ENCODE results near the gene WDR73.

- no peak for TF ChIP-seq CTCF (IDR thresholded peaks at IDR 0.05; ENCODE audit: low read depth, low read length, missing input control)
- no peak for TF ChIP-seq RAD21 (IDR thresholded peaks at IDR 0.05)
- no peak for TF ChIP-seq RXRA (IDR thresholded peaks at IDR 0.05)
These were observed 35.8 kb upstream of the WDR73 start for GRCh38 chr15:84689858-84690257.

All from liver (tissue), 3 donors.